HepG2 (cell line): ENCODE data around the gene CLEC16A. TPM values are rescaled to one million over a fixed set of nuclear protein-coding genes. Genes with fewer than 3 reads are reported as not detected.
A peak's percentile ranks its signal among the peaks of the same experiment; 100 is the strongest.

ENCODE experiments used
- CHD4 ChIP-seq: fragments of 200-600 bp; sonication (generic); IDR thresholded peaks from 2 replicates; pipeline ENCODE4 v1.7.0; 2017; ENCODE audit warnings: mild to moderate bottlenecking, low read length, borderline replicate concordance
- CREB1 ChIP-seq, 2 experiments: fragments of 450-650 bp in 1 of 2; IDR thresholded peaks; 2 replicates each; pipeline ENCODE4 v1.6.1; 2016 to 2017; ENCODE audit warnings: control low read depth in 1 of 2, mild to moderate bottlenecking in 1 of 2, missing compliant biosample characterization in 1 of 2, missing genetic modification characterization in 1 of 2
- CSRNP1 ChIP-seq: sonication (generic); formaldehyde crosslinking; IDR thresholded peaks from 2 replicates; pipeline ENCODE4 v1.8.1; 2023; ENCODE audit warnings: mild to moderate bottlenecking, missing genetic modification reagents
- FOSL2 ChIP-seq: sonication (generic); formaldehyde crosslinking; IDR thresholded peaks from 2 replicates; pipeline ENCODE4 v1.4.0; 2020; ENCODE audit warnings: missing genetic modification reagents
- HOXA3 ChIP-seq: sonication (generic); formaldehyde crosslinking; IDR thresholded peaks from 2 replicates; pipeline ENCODE4 v1.5.0; 2020; ENCODE audit warnings: missing genetic modification reagents
- KIAA2018 ChIP-seq: sonication (generic); formaldehyde crosslinking; IDR thresholded peaks from 2 replicates; pipeline ENCODE4 v1.5.0; 2020; ENCODE audit warnings: mild to moderate bottlenecking, missing genetic modification reagents, borderline replicate concordance
- MEIS1 ChIP-seq: sonication (generic); formaldehyde crosslinking; IDR thresholded peaks from 2 replicates; pipeline ENCODE4 v1.9.0; 2021; ENCODE audit warnings: mild to moderate bottlenecking, missing genetic modification reagents, moderate library complexity, borderline replicate concordance
- NFE2L1 ChIP-seq: sonication (generic); formaldehyde crosslinking; IDR thresholded peaks from 2 replicates; pipeline ENCODE4 v1.4.0; 2020; ENCODE audit warnings: missing genetic modification reagents, mild to moderate bottlenecking, borderline replicate concordance
- TEAD3 ChIP-seq: optimal IDR thresholded peaks from 2 replicates; pipeline ENCODE3; 2016; ENCODE audit warnings: borderline replicate concordance
- TGIF2 ChIP-seq: IDR thresholded peaks from 2 replicates; pipeline ENCODE4 v1.6.1; 2016; ENCODE audit warnings: control low read depth, missing compliant biosample characterization
- ZBTB3 ChIP-seq: sonication (generic); formaldehyde crosslinking; IDR thresholded peaks from 2 replicates; pipeline ENCODE4 v1.4.0; 2020; ENCODE audit warnings: low read depth, mild to moderate bottlenecking, moderate library complexity, missing genetic modification reagents, borderline replicate concordance
- ZBTB34 ChIP-seq: sonication (generic); formaldehyde crosslinking; IDR thresholded peaks from 2 replicates; pipeline ENCODE4 v1.8.0; 2022; ENCODE audit warnings: mild to moderate bottlenecking, missing genetic modification reagents
- ZBTB7B ChIP-seq: sonication (generic); formaldehyde crosslinking; IDR thresholded peaks from 2 replicates; pipeline ENCODE4 v1.4.0; 2020; ENCODE audit warnings: missing genetic modification reagents
- ZEB1 ChIP-seq: IDR thresholded peaks from 2 replicates; pipeline ENCODE4 v1.6.1; 2012; ENCODE audit warnings: mild to moderate bottlenecking, low read depth, inconsistent platforms; ENCODE audit not compliant: insufficient replicate concordance
- ZFP41 ChIP-seq: sonication (generic); formaldehyde crosslinking; IDR thresholded peaks from 2 replicates; pipeline ENCODE4 v1.4.0; 2020; ENCODE audit warnings: mild to moderate bottlenecking, missing genetic modification reagents, borderline replicate concordance
- ZFP90 ChIP-seq: sonication (generic); formaldehyde crosslinking; IDR thresholded peaks from 2 replicates; pipeline ENCODE4 v1.8.0; 2022; ENCODE audit warnings: missing genetic modification reagents, mild to moderate bottlenecking, inconsistent platforms, borderline replicate concordance
- ZNF550 ChIP-seq: sonication (generic); formaldehyde crosslinking; IDR thresholded peaks from 2 replicates; pipeline ENCODE4 v1.4.0; 2020; ENCODE audit warnings: mild to moderate bottlenecking, missing genetic modification reagents, borderline replicate concordance
- polyA plus RNA-seq, 8 experiments: library from polyadenylated mRNA; depleted of rRNA in 3 of 8; stranded (reverse) in 7 of 8; unstranded in 1 of 8; fragments of >200 nt; fragmentation: Illumina TruSeq in 4 of 8; extraction: Trizol in 4 of 8; gene quantifications; 2 replicates each; pipeline versions ENCODE4 v1.2.1 to v1.2.3, GENCODE V29; 2011 to 2016; ENCODE audit warnings: low read depth in 4 of 8, missing spikeins in 1 of 8, mixed read lengths in 1 of 8; ENCODE audit not compliant: insufficient read depth in 1 of 8
- total RNA-seq, 5 experiments: library from RNA; depleted of rRNA; stranded (reverse); fragments of >200 nt; fragmentation: Illumina TruSeq; extraction: Trizol; gene quantifications; 2 replicates each; pipeline ENCODE4 v1.2.3, GENCODE V29; 2016; ENCODE audit warnings: low read depth in 1 of 5

The CLEC16A gene
- total and polyA plus RNA-seq, 2 of the 13 experiments (the other 11 are each of a cell fraction or from before 2014, with no cell fraction given) = 8.5 to 10.3 TPM

- no peak for TF ChIP-seq KIAA2018
- TF ChIP-seq FOSL2 (CRISPR knock-in tag) = peak; percentile 54; the same call in 1 of the 2 replicates
- peak; percentile 61; the same call in 1 of the 2 replicates for TF ChIP-seq CSRNP1 (CRISPR knock-in tag)
- peak; percentile 21; the same call in 1 of the 2 replicates for TF ChIP-seq CHD4
- TF ChIP-seq CREB1 (IDR thresholded peaks at IDR 0.05) = peak; percentile 34; the same call in 1 of the 2 replicates
- no peak; the same call in 1 of the 2 replicates for TF ChIP-seq CREB1 (CRISPR knock-in tag; IDR thresholded peaks at IDR 0.05)
- 0 out of 2 replicates have a peak, but pooled peaks have one; percentile 5 for TF ChIP-seq HOXA3 (CRISPR knock-in tag)
- TF ChIP-seq ZEB1 = peak; percentile 48
- 0 out of 2 replicates have a peak, but pooled peaks have one; percentile 16 for TF ChIP-seq ZFP90 (CRISPR knock-in tag)
- TF ChIP-seq ZNF550 (CRISPR knock-in tag) = 0 out of 2 replicates have a peak, but pooled peaks have one; percentile 14
- peak; percentile 71; the same call in 1 of the 2 replicates for TF ChIP-seq MEIS1 (CRISPR knock-in tag)
- peak; percentile 77; the same call in 1 of the 2 replicates for TF ChIP-seq ZBTB7B (CRISPR knock-in tag)
- TF ChIP-seq ZBTB34 (CRISPR knock-in tag) = 0 out of 2 replicates have a peak, but pooled peaks have one; percentile 4
- no peak for TF ChIP-seq ZBTB3 (CRISPR knock-in tag)
- peak; percentile 96 for TF ChIP-seq TEAD3 (CRISPR knock-in tag)
- 0 out of 2 replicates have a peak, but pooled peaks have one; percentile 32 for TF ChIP-seq ZFP41 (CRISPR knock-in tag)
- 0 out of 2 replicates have a peak, but pooled peaks have one; percentile 18 for TF ChIP-seq TGIF2 (CRISPR knock-in tag)
- TF ChIP-seq NFE2L1 (CRISPR knock-in tag) = 0 out of 2 replicates have a peak, but pooled peaks have one; percentile 66
These were observed 21.2 kb upstream of the CLEC16A start (continued) for GRCh38 chr16:10923146-10923649.
